ENCODE results near the gene GPS2. TPM values are rescaled to one million over a fixed set of nuclear protein-coding genes. Genes with fewer than 3 reads are reported as not detected.

The GPS2 gene
- total RNA-seq, 1 donor, result 69.1 TPM

GRCh38 chr17:7296189-7296861 is 18.8 kb downstream of the GPS2 start:
- TF ChIP-seq, protein P1, sequence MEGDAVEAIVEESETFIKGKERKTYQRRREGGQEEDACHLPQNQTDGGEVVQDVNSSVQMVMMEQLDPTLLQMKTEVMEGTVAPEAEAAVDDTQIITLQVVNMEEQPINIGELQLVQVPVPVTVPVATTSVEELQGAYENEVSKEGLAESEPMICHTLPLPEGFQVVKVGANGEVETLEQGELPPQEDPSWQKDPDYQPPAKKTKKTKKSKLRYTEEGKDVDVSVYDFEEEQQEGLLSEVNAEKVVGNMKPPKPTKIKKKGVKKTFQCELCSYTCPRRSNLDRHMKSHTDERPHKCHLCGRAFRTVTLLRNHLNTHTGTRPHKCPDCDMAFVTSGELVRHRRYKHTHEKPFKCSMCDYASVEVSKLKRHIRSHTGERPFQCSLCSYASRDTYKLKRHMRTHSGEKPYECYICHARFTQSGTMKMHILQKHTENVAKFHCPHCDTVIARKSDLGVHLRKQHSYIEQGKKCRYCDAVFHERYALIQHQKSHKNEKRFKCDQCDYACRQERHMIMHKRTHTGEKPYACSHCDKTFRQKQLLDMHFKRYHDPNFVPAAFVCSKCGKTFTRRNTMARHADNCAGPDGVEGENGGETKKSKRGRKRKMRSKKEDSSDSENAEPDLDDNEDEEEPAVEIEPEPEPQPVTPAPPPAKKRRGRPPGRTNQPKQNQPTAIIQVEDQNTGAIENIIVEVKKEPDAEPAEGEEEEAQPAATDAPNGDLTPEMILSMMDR (IDR thresholded peaks at IDR 0.05; ENCODE audit: insufficient read depth, low read length), result peak; percentile 76
- DNase-seq (ENCODE audit: low read depth), result peak; percentile 76
- H3K4me3 ChIP-seq (ENCODE audit: low read depth, low read length), result peak overlapping the region; percentile 42

DNA sequence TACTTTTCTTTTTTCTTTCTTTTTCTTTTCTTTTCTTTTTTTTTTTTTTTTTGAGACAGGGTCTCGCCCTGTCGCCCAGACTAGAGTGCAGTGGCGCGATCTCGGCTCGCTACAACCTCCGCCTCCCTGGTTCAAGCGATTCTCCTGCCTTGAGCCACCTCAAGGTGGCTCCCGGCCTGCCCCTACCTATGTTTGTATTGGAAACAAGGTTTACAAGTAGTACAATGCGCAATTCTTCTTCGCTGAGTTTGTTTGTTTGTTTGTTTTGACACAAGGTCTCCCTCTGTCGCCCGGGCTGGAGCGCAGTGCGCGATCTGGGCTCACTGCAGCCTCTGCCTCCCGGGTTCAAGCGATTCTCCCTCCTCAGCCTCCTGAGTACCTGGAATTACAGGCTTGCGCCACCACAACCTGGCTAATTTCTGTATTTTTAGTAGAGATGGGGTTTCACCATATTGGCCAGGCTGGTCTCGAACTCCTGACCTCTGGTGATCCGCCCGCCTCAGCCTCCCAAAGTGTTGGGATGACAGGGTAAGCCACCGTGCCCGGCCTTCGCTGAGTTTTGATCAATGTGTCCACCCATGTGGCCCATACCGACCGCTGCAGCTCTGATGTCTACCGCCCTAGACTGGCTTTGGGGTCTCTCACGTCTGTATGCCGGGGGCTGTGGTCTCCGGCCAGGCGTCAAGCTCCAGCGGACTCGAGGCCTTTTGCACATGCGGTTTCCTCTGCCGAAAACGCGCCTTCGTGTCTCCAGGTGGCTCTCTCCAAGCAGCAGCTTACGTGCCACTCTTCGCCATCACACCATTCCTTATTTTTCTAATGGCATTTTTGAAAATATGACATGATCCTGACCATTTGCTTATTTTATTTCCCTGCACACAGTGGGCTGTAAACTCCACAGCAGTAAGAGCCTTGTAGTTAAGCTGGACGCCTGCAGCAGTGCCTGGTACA is 19.7 kb downstream of the GPS2 start:
- TF ChIP-seq, protein P1 (IDR thresholded peaks at IDR 0.05; ENCODE audit: insufficient read depth, low read length), result no peak
- no peak for DNase-seq (ENCODE audit: low read depth)
- no peak overlapping the region for H3K4me3 ChIP-seq (ENCODE audit: low read depth, low read length)

DNA sequence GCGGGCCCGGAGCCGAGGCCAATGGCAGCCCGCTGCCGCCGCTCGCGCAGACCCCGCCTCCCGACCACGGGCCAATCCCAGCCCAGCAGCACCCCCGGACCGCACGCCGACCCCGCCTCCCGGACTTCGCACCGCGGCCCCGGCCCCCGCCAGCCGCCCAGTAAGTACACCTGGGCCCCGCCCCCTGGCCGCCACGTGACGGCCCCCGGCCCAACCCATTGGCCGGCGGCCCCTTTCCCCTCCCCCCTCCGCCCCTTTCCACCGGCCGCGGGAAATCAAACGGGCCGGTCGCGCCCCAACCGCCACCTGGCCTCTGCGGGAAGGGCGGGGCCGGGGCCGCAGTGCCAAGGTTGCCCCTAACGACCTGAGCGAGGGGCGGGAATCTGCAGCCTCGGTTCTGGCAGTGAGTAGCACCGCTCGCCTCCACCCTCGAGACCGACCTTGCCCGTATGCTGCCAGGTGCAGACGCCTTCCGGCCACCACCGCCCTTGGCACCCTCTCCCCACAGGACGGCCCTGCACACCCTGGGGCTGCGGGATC is 20.5 kb downstream of the GPS2 start, which contains the start of gene YBX2:
YBX2 (minus strand) TSS at position 26 of the 540 bp plus-strand sequence. CDS start 139 bp downstream, outside the sequence.
- H3K4me3 ChIP-seq (ENCODE audit: low read depth, low read length), result no peak within 1 kb of the TSS
- TF ChIP-seq, protein P1 (IDR thresholded peaks at IDR 0.05; ENCODE audit: insufficient read depth, low read length), result no peak
- no peak for DNase-seq (ENCODE audit: low read depth)

DNA sequence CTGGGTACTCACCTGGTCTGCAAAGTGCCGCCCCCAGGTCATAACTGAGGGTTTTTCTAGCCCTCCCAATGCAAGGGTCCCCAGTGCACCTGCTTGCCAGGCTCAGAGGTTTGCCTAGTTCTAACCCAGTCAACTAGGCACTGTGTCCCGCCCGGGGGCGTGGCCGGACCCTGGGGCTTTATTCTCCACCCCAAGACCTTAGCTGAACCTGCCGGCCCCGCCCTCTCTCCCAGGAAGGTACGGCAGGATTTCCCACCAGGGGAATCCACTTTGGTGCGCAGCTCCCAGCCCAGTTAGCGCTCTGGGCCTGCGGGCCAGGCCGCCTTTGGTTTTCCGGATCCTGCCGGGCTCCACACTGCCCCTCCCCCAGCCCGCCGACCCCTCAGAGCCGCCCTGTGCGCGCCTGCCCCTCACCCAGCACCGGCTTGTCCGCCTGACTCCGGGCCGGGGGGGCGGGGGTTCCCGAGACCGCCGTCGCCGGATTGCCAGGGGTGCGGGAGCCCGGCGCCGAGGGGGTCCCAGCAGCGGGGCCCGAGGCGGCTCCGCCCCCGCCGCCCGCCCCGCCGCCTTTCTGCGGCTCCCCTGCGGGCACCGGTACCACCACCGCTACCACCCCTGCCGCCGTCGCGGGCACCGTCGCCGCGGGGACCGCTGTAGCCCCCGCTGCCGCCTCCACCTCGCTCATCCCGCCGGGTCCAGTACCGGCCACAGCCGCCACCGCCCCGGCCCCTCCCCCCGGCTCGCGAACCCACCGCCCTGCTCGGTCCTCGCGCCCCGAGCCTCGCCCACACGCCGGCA is 21.1 kb downstream of the GPS2 start:
- TF ChIP-seq, protein P1 (IDR thresholded peaks at IDR 0.05; ENCODE audit: insufficient read depth, low read length), result no peak
- no peak for DNase-seq (ENCODE audit: low read depth)
- H3K4me3 ChIP-seq (ENCODE audit: low read depth, low read length), result no peak overlapping the region

GRCh38 chr17:7293159-7293558 is 22.0 kb downstream of the GPS2 start:
- no peak overlapping the region for H3K4me3 ChIP-seq (ENCODE audit: low read depth, low read length)
- TF ChIP-seq, protein P1 (IDR thresholded peaks at IDR 0.05; ENCODE audit: insufficient read depth, low read length), result no peak
- DNase-seq (ENCODE audit: low read depth), result no peak

- TF ChIP-seq, protein P1 (IDR thresholded peaks at IDR 0.05; ENCODE audit: insufficient read depth, low read length), result no peak
- no peak for DNase-seq (ENCODE audit: low read depth)
- H3K4me3 ChIP-seq (ENCODE audit: low read depth, low read length), result no peak overlapping the region
Measured at GRCh38 chr17:7292729-7293128, 22.4 kb downstream of the GPS2 start.
